NCI-H1105 (cell line): ENCODE results near the gene FCSK.

Experiments used
- DNase-seq: peaks from one replicate; lab custom pipeline; 2025; lab: John Stamatoyannopoulos, UW

FCSK gene

GRCh38 chr16:70455910-70456309, 1.5 kb downstream of the FCSK start:
- no peak for DNase-seq

- no peak for DNase-seq
Measured at GRCh38 chr16:70457446-70458166, 3.2 kb downstream of the FCSK start.

GRCh38 chr16:70460737-70461261, 6.4 kb downstream of the FCSK start:
- DNase-seq = no peak

GRCh38 chr16:70463235-70463634, 8.8 kb downstream of the FCSK start:
- DNase-seq = no peak

- DNase-seq = no peak
Measured at GRCh38 chr16:70465999-70466804, 11.8 kb downstream of the FCSK start.

GRCh38 chr16:70466805-70467076, 12.3 kb downstream of the FCSK start:
- no peak for DNase-seq

- no peak for DNase-seq
Measured at GRCh38 chr16:70467113-70467512, 12.7 kb downstream of the FCSK start.

GRCh38 chr16:70467608-70468007, 13.2 kb downstream of the FCSK start:
- DNase-seq = no peak

GRCh38 chr16:70468776-70469525, 14.6 kb downstream of the FCSK start:
- DNase-seq = no peak

- DNase-seq = no peak
Measured at GRCh38 chr16:70470141-70470926, 15.9 kb downstream of the FCSK start.

- no peak for DNase-seq
Measured at GRCh38 chr16:70470927-70471341, 16.5 kb downstream of the FCSK start.

- DNase-seq = no peak
Measured at GRCh38 chr16:70472786-70473433, 18.5 kb downstream of the FCSK start.

GRCh38 chr16:70473446-70474319, 19.3 kb downstream of the FCSK start:
- no peak for DNase-seq

- DNase-seq = no peak
Measured at GRCh38 chr16:70474320-70475053, 20.1 kb downstream of the FCSK start.

- DNase-seq = no peak
Measured at GRCh38 chr16:70475054-70475871, 20.9 kb downstream of the FCSK start.

GRCh38 chr16:70476272-70477020, 22.1 kb downstream of the FCSK start:
- no peak for DNase-seq

- no peak for DNase-seq
Measured at GRCh38 chr16:70478169-70478568, 23.8 kb downstream of the FCSK start.

- no peak for DNase-seq
Measured at GRCh38 chr16:70478912-70479341, 24.5 kb downstream of the FCSK start.
